DMS 273 (cell line): ENCODE data around the gene TRPM6.

ENCODE experiments used
- DNase-seq: peaks from one replicate; lab custom pipeline; 2025; ENCODE audit not compliant: unreplicated experiment; lab: John Stamatoyannopoulos, UW

The TRPM6 gene

GRCh38 chr9:74773886-74774479, 113.7 kb downstream of the TRPM6 start:
- peak; percentile 85 for DNase-seq

- no peak for DNase-seq
These were observed 115.6 kb downstream of the TRPM6 start for GRCh38 chr9:74772121-74772520.

- DNase-seq = no peak
These were observed 116.0 kb downstream of the TRPM6 start for GRCh38 chr9:74771672-74772071.

GRCh38 chr9:74771262-74771585, 116.5 kb downstream of the TRPM6 start:
- no peak for DNase-seq

GRCh38 chr9:74770508-74771261, 117.0 kb downstream of the TRPM6 start:
- peak; percentile 73 for DNase-seq

GRCh38 chr9:74765481-74765971, 122.2 kb downstream of the TRPM6 start:
- DNase-seq = no peak

GRCh38 chr9:74762950-74763349, 124.8 kb downstream of the TRPM6 start:
- no peak for DNase-seq

GRCh38 chr9:74760031-74760700, 127.6 kb downstream of the TRPM6 start:
- no peak for DNase-seq

GRCh38 chr9:74755999-74756398, 131.7 kb downstream of the TRPM6 start:
- no peak for DNase-seq

GRCh38 chr9:74755355-74755754, 132.4 kb downstream of the TRPM6 start:
- no peak for DNase-seq

GRCh38 chr9:74753650-74754049, 134.1 kb downstream of the TRPM6 start:
- no peak for DNase-seq

GRCh38 chr9:74748966-74749365, 138.8 kb downstream of the TRPM6 start:
- DNase-seq = no peak

- peak; percentile 51 for DNase-seq
These were observed 144.7 kb downstream of the TRPM6 start for GRCh38 chr9:74742792-74743730.

- DNase-seq = no peak
These were observed 145.4 kb downstream of the TRPM6 start for GRCh38 chr9:74742191-74742790.

- DNase-seq = no peak
These were observed 151.1 kb downstream of the TRPM6 start for GRCh38 chr9:74736646-74737045.

GRCh38 chr9:74735761-74736160, 152.0 kb downstream of the TRPM6 start:
- no peak for DNase-seq

- no peak for DNase-seq
These were observed 158.5 kb downstream of the TRPM6 start for GRCh38 chr9:74729136-74729695.

- no peak for DNase-seq
These were observed 159.5 kb downstream of the TRPM6 start for GRCh38 chr9:74728176-74728575.

GRCh38 chr9:74726581-74726980, 161.1 kb downstream of the TRPM6 start:
- no peak for DNase-seq

GRCh38 chr9:74724317-74724716, 163.4 kb downstream of the TRPM6 start:
- no peak for DNase-seq
